Lower lobe of right lung (tissue), 2 donors: ENCODE measurements around the gene ZAR1L. TPM values are rescaled to one million over a fixed set of nuclear protein-coding genes. Genes with fewer than 3 reads are reported as not detected.

Experiments used
- ATAC-seq, 2 donors: fragments of 200-7000 bp; cut with Tn5 transposase; one replicate each; pipeline ENCODE4 v1.9.1; 2020 to 2022; ENCODE audit warnings: mild to moderate bottlenecking in 2 of 2, moderate library complexity in 2 of 2
- DNase-seq: peaks from one replicate; pipeline ENCODE4 v3.0.0-alpha.2; 2020
- H3K27ac ChIP-seq: fragments of 200-600 bp; one replicate; pipeline ENCODE4 v1.8.0; 2022
- H3K27me3 ChIP-seq: fragments of 200-600 bp; one replicate; pipeline ENCODE4 v1.8.0; 2022; ENCODE audit warnings: low read depth
- H3K36me3 ChIP-seq: fragments of 200-600 bp; one replicate; pipeline ENCODE4 v1.8.0; 2022; ENCODE audit warnings: mild to moderate bottlenecking
- H3K4me1 ChIP-seq: fragments of 200-600 bp; one replicate; pipeline ENCODE4 v1.8.0; 2022
- H3K4me3 ChIP-seq: fragments of 200-600 bp; one replicate; pipeline ENCODE4 v1.8.0; 2022; ENCODE audit warnings: mild to moderate bottlenecking
- H3K9me3 ChIP-seq: fragments of 200-600 bp; one replicate; pipeline ENCODE4 v1.8.0; 2022
- intact Hi-C: fragments of 100-400 bp; cut with DNase I; formaldehyde crosslinking; loops from one replicate; pipeline ENCODE4 v1.11.0; 2022
- total RNA-seq: library from RNA; stranded (reverse); fragmentation: NEBNext Ultra II Directional; extraction: Animal tissue kit (Norgen Biotek cat#: 25700); gene quantifications from one replicate; pipeline ENCODE4 v1.2.1, GENCODE V29; 2021
- TF ChIP-seq, protein P1 (sequence below): fragments of 200-600 bp; IDR thresholded peaks from one replicate; pipeline ENCODE4 v1.8.0; 2022; ENCODE audit warnings: antibody characterized with exemption, mild to moderate bottlenecking
- donor health status: DM: no; HTN: yes; CAD: no; lungs with severe emphysema.

ZAR1L gene
- total RNA-seq, 1 donor from 2014 or later = not detected

DNA sequence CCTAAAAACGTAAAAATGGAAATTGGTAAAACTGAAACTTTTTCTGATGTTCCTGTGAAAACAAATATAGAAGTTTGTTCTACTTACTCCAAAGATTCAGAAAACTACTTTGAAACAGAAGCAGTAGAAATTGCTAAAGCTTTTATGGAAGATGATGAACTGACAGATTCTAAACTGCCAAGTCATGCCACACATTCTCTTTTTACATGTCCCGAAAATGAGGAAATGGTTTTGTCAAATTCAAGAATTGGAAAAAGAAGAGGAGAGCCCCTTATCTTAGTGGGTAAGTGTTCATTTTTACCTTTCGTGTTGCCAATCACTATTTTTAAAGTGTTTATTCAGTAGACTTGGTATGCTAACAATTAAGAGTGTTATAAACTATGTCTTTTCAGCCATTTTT, 25.8 kb upstream of the ZAR1L start:
- no peaks in the 10 kb centered on the region for H3K9me3 ChIP-seq
- no peaks in the 10 kb centered on the region for H3K27me3 ChIP-seq
- no peak for ATAC-seq
- no peak overlapping the region for H3K27ac ChIP-seq
- TF ChIP-seq, protein P1, sequence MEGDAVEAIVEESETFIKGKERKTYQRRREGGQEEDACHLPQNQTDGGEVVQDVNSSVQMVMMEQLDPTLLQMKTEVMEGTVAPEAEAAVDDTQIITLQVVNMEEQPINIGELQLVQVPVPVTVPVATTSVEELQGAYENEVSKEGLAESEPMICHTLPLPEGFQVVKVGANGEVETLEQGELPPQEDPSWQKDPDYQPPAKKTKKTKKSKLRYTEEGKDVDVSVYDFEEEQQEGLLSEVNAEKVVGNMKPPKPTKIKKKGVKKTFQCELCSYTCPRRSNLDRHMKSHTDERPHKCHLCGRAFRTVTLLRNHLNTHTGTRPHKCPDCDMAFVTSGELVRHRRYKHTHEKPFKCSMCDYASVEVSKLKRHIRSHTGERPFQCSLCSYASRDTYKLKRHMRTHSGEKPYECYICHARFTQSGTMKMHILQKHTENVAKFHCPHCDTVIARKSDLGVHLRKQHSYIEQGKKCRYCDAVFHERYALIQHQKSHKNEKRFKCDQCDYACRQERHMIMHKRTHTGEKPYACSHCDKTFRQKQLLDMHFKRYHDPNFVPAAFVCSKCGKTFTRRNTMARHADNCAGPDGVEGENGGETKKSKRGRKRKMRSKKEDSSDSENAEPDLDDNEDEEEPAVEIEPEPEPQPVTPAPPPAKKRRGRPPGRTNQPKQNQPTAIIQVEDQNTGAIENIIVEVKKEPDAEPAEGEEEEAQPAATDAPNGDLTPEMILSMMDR = no peak
- H3K4me3 ChIP-seq = no peak overlapping the region
- intact Hi-C loops = no loop called here
- DNase-seq = no peak
- no peaks in the 10 kb centered on the region for H3K4me1 ChIP-seq
- H3K36me3 ChIP-seq = no peaks in the 10 kb centered on the region

DNA sequence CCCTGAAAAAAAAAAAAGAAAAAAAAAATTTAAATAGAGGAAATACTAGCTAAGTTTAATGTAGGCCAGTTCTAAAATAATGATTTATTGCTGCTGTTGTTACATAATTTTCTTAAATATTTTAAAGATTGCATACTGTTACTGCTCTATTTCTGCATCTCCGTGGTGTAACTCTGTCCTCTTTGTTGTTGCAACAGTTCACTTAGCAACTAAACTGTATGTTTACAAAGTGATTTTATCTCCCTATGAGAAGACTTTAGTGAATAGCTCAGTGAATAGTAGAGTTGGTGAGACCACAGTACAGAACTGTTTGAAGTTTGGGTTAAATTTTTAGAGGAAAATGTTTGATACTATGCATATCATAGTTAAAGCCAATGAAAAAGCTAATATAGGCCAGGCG, 19.5 kb upstream of the ZAR1L start:
- intact Hi-C loops = no loop called here
- Histone ChIP-seq H3K27me3 (no peaks in the 10 kb centered on the region), H3K27ac (no peak overlapping the region), H3K4me1 (no peaks in the 10 kb centered on the region), H3K4me3 (no peak overlapping the region), H3K9me3 (no peaks in the 10 kb centered on the region), H3K36me3 (no peaks in the 10 kb centered on the region)
- DNase-seq (no peak), ATAC-seq (no peak)
- TF ChIP-seq, protein P1 = no peak

DNA sequence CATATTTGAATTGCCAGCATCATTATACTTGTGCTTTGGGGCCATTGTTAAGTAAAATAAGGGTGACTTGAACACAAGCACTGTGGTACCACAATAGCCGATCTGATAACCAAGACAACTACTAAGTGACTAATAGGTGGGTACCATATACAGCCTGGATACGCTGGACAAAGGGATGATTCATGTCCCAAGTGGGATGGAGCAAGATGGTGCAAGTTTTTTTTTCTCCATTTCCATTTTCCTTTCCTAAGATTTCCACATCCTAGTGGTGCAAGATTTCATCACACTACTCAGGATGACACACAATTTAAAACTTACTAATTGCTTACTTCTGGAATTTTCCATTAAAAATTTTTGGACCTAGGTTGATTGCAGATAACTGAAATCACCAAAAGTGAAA, 15.3 kb upstream of the ZAR1L start:
- Histone ChIP-seq H3K27me3 (no peaks in the 10 kb centered on the region), H3K36me3 (no peaks in the 10 kb centered on the region), H3K4me1 (no peaks in the 10 kb centered on the region), H3K27ac (no peak overlapping the region), H3K9me3 (no peaks in the 10 kb centered on the region), H3K4me3 (no peak overlapping the region)
- DNase-seq (no peak), ATAC-seq (no peak)
- TF ChIP-seq, protein P1 = no peak
- intact Hi-C loops = no loop called here

DNA sequence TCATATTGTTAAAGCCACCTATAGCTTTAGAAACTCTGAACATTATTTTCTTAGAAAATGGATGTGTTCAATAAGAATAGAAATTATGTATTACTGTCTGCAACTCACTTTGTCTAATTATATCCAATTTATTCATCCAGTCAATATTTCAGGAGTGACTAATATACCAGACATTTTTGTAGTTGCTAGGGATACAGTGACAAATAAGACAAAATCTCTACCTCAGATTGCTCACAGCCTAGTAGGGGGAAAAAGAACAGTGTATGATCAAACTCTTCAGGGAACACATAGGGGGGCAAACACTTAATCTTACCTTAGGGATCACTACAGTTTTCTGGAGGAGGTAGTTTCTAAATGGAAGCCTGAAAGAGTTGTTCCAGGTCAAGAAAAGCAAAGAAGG, 8.7 kb upstream of the ZAR1L start:
- ATAC-seq = no peak
- TF ChIP-seq, protein P1 = no peak
- Histone ChIP-seq H3K9me3 (no peaks in the 10 kb centered on the region), H3K4me3 (no peak overlapping the region), H3K27ac (no peak overlapping the region), H3K36me3 (no peaks in the 10 kb centered on the region), H3K27me3 (no peaks in the 10 kb centered on the region), H3K4me1 (no peaks in the 10 kb centered on the region)
- no peak for DNase-seq
- intact Hi-C loops = no loop called here

DNA sequence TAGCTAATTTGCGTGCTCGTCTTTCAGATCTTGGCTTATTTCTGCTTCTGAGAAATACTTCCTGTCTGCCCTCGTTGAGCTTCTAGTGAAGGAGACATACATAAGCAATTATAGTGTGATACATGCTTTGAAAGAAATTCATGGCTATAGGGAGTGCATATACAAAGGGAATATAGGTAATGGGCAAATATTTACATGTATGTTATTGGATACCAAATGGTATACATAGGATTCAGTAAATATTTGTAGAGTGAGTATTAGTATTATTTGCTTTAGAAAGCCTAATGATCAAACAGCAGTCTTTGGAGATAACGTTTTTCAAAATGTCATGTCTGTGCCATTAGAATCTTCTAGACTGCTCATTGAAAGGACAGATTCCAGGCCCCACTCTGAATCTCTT, 5.4 kb upstream of the ZAR1L start:
- Histone ChIP-seq H3K27me3 (no peaks in the 10 kb centered on the region), H3K9me3 (no peaks in the 10 kb centered on the region), H3K36me3 (no peaks in the 10 kb centered on the region), H3K27ac (no peak overlapping the region), H3K4me1 (no peaks in the 10 kb centered on the region), H3K4me3 (no peak overlapping the region)
- DNase-seq (no peak), ATAC-seq (no peak)
- TF ChIP-seq, protein P1 = no peak
- intact Hi-C loops = no loop called here
